Measurements from ENCODE around the gene SEPTIN12. TPM values are rescaled to one million over a fixed set of nuclear protein-coding genes. Genes with fewer than 3 reads are reported as not detected.

SEPTIN12 gene
- total and polyA plus RNA-seq, 4 donors, result not detected

DNA sequence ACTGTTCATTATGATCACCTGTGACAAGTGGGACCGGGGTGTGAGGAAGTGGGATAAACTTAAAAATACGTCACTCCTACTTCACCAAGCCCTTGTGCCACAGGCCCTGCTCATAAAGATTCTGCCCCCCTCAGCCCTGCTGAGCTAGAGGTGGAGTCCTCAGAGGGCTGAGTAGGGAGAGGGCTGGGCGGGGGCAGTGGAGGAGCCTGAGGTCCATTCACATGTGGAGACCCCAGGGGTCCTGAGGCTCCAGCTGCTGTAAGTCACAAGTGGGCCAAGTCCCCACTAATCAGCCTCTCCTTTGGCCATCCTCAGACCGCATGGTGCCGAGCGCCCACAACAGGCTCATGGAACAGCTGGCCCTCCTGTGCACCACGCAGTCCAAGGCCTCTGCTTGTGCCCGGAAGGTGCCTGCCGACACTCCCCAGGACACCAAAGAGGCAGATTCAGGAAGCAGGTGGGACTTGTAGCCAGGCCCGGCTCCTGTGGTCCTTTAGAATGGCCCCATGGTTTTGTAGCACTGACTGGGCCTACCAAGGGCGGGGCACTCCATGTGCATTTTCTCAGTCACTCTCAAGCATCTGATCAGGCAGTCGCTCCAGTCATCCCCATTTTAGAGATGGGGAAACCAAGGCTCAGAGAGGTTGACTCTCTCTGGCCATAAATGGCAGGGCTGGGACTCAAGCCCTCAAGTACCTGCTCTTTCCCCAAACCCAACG, 43.4 kb downstream of the SEPTIN12 start:
- H3K4me3 ChIP-seq (ENCODE audit: low read depth in 1 of 3, low read length in 3 of 3), result no peak overlapping the region
- no peak overlapping the region for H3K9ac ChIP-seq (ENCODE audit: low read depth in 1 of 2, low read length in 2 of 2)
- H3K27me3 ChIP-seq (ENCODE audit: control insufficient read depth in 4 of 4, insufficient read depth in 4 of 4, low read length in 3 of 4), result no peaks in the 10 kb centered on the region
- H3K36me3 ChIP-seq (ENCODE audit: control insufficient read depth in 4 of 4, insufficient read depth in 3 of 4, low read depth in 1 of 4, low read length in 3 of 4), result peaks cover 0 to under 1% (median 0%) of the 10 kb centered on the region in 4 donors
- no peak overlapping the region for H3K27ac ChIP-seq (ENCODE audit: low read depth in 1 of 2, low read length in 2 of 2)
- peaks cover 0 to 6% (median 3%) of the 10 kb centered on the region in 4 donors for H3K4me1 ChIP-seq (ENCODE audit: control insufficient read depth in 4 of 4, insufficient read depth in 4 of 4, low read length in 3 of 4)
- no peak for TF ChIP-seq FOXA2 (IDR thresholded peaks at IDR 0.05)
- TF ChIP-seq, protein P1, sequence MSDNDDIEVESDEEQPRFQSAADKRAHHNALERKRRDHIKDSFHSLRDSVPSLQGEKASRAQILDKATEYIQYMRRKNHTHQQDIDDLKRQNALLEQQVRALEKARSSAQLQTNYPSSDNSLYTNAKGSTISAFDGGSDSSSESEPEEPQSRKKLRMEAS (IDR thresholded peaks at IDR 0.05), result no peak
- TF ChIP-seq GABPA (IDR thresholded peaks at IDR 0.05 in 1 of 2, conservative IDR thresholded peaks at IDR 0.05 in 1 of 2), result no peak
- no peak for TF ChIP-seq JUND (IDR thresholded peaks at IDR 0.05)
- TF ChIP-seq RAD21 (IDR thresholded peaks at IDR 0.05), result no peak
- TF ChIP-seq, protein P2, sequence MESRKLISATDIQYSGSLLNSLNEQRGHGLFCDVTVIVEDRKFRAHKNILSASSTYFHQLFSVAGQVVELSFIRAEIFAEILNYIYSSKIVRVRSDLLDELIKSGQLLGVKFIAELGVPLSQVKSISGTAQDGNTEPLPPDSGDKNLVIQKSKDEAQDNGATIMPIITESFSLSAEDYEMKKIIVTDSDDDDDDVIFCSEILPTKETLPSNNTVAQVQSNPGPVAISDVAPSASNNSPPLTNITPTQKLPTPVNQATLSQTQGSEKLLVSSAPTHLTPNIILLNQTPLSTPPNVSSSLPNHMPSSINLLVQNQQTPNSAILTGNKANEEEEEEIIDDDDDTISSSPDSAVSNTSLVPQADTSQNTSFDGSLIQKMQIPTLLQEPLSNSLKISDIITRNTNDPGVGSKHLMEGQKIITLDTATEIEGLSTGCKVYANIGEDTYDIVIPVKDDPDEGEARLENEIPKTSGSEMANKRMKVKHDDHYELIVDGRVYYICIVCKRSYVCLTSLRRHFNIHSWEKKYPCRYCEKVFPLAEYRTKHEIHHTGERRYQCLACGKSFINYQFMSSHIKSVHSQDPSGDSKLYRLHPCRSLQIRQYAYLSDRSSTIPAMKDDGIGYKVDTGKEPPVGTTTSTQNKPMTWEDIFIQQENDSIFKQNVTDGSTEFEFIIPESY (IDR thresholded peaks at IDR 0.05), result no peak
- no peak for TF ChIP-seq TAF1 (conservative IDR thresholded peaks at IDR 0.05)
- no peak for TF ChIP-seq NR2F2 (IDR thresholded peaks at IDR 0.05)
- TF ChIP-seq, protein P3, sequence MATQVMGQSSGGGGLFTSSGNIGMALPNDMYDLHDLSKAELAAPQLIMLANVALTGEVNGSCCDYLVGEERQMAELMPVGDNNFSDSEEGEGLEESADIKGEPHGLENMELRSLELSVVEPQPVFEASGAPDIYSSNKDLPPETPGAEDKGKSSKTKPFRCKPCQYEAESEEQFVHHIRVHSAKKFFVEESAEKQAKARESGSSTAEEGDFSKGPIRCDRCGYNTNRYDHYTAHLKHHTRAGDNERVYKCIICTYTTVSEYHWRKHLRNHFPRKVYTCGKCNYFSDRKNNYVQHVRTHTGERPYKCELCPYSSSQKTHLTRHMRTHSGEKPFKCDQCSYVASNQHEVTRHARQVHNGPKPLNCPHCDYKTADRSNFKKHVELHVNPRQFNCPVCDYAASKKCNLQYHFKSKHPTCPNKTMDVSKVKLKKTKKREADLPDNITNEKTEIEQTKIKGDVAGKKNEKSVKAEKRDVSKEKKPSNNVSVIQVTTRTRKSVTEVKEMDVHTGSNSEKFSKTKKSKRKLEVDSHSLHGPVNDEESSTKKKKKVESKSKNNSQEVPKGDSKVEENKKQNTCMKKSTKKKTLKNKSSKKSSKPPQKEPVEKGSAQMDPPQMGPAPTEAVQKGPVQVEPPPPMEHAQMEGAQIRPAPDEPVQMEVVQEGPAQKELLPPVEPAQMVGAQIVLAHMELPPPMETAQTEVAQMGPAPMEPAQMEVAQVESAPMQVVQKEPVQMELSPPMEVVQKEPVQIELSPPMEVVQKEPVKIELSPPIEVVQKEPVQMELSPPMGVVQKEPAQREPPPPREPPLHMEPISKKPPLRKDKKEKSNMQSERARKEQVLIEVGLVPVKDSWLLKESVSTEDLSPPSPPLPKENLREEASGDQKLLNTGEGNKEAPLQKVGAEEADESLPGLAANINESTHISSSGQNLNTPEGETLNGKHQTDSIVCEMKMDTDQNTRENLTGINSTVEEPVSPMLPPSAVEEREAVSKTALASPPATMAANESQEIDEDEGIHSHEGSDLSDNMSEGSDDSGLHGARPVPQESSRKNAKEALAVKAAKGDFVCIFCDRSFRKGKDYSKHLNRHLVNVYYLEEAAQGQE (IDR thresholded peaks at IDR 0.05), result no peak
- TF ChIP-seq, protein P4, sequence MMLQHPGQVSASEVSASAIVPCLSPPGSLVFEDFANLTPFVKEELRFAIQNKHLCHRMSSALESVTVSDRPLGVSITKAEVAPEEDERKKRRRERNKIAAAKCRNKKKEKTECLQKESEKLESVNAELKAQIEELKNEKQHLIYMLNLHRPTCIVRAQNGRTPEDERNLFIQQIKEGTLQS (IDR thresholded peaks at IDR 0.05), result no peak
- no peak for TF ChIP-seq HNF4A (conservative IDR thresholded peaks at IDR 0.05)
- no peak for TF ChIP-seq YY1 (IDR thresholded peaks at IDR 0.05)
- TF ChIP-seq, protein P5, sequence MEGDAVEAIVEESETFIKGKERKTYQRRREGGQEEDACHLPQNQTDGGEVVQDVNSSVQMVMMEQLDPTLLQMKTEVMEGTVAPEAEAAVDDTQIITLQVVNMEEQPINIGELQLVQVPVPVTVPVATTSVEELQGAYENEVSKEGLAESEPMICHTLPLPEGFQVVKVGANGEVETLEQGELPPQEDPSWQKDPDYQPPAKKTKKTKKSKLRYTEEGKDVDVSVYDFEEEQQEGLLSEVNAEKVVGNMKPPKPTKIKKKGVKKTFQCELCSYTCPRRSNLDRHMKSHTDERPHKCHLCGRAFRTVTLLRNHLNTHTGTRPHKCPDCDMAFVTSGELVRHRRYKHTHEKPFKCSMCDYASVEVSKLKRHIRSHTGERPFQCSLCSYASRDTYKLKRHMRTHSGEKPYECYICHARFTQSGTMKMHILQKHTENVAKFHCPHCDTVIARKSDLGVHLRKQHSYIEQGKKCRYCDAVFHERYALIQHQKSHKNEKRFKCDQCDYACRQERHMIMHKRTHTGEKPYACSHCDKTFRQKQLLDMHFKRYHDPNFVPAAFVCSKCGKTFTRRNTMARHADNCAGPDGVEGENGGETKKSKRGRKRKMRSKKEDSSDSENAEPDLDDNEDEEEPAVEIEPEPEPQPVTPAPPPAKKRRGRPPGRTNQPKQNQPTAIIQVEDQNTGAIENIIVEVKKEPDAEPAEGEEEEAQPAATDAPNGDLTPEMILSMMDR (IDR thresholded peaks at IDR 0.05; ENCODE audit: low read depth, low read length, missing input control), result no peak
- no peak for TF ChIP-seq FOXA1 (IDR thresholded peaks at IDR 0.05)
- TF ChIP-seq SP1 (IDR thresholded peaks at IDR 0.05), result no peak
- no peak for TF ChIP-seq RXRA (IDR thresholded peaks at IDR 0.05)
- TF ChIP-seq HNF4G (IDR thresholded peaks at IDR 0.05), result no peak
- no peak for TF ChIP-seq EGR1 (IDR thresholded peaks at IDR 0.05; ENCODE audit: low read depth in 2 of 2)
- no peak for DNase-seq (ENCODE audit: low spot score)
- no peaks in the 10 kb centered on the region for H3K9me3 ChIP-seq (ENCODE audit: control insufficient read depth in 4 of 4, low read length in 3 of 4)
- 75% methylated on average over 13 of the region's 13 CpGs for WGBS
